Endothelial cell of umbilical vein (primary cell): ENCODE measurements around the gene GPR27. TPM values are rescaled to one million over a fixed set of nuclear protein-coding genes. Genes with fewer than 3 reads are reported as not detected.

Experiments used
- BruUV-seq: library from RNA; stranded (reverse); fragments of 400-500 nt; replicated peaks from 2 replicates; lab custom pipeline; 2021; lab: Mats Ljungman, UMichigan
- CTCF ChIA-PET: fragments of 300-600, 350-600 bp; sonication (Branson Sonifier 250); formaldehyde crosslinking; loops from one replicate; lab custom pipeline; 2021; ENCODE audit warnings: antibody characterized with exemption, inconsistent platforms; lab: Charles Lee
- POLR2A ChIA-PET: fragments of 300-600, 350-600 bp; sonication (Branson Sonifier 250); formaldehyde crosslinking; loops from one replicate; lab custom pipeline; 2021; ENCODE audit warnings: antibody characterized with exemption, inconsistent platforms; lab: Charles Lee
- DNase-seq: peaks from one replicate; pipeline ENCODE4 v3.0.0-alpha.2; 2011; ENCODE audit warnings: low read depth, low spot score
- FAIRE-seq: peaks from 2 replicates; lab custom pipeline; 2011; peaks lifted over from hg19 to GRCh38; lab: Jason Lieb, UNC
- H2AFZ ChIP-seq: 2 replicates; pipeline ENCODE4 v1.6.0; 2012; ENCODE audit warnings: low read depth, low read length, control low read depth, inconsistent platforms
- H3K27ac ChIP-seq: 2 replicates; pipeline ENCODE4 v1.5.1; 2011; ENCODE audit warnings: low read depth, mild to moderate bottlenecking, control low read depth, low read length, moderate library complexity; ENCODE audit not compliant: insufficient read depth
- H3K27me3 ChIP-seq, 2 experiments: 2 replicates each; pipeline versions ENCODE4 v1.6.0 to v1.6.1; 2011; ENCODE audit warnings: low read length in 2 of 2, mixed read lengths in 1 of 2; ENCODE audit not compliant: control insufficient read depth in 2 of 2, insufficient read depth in 2 of 2
- H3K36me3 ChIP-seq, 2 experiments: 2 replicates in 1 of 2; 3 replicates in 1 of 2; pipeline ENCODE4 v1.5.1; 2011; ENCODE audit warnings: low read length in 2 of 2, mild to moderate bottlenecking in 1 of 2, moderate library complexity in 1 of 2; ENCODE audit not compliant: control insufficient read depth in 2 of 2, insufficient read depth in 2 of 2; ENCODE audit errors: extremely low read depth in 1 of 2
- H3K4me1 ChIP-seq: 3 replicates; pipeline ENCODE4 v1.5.1; 2011; ENCODE audit warnings: mild to moderate bottlenecking, low read length; ENCODE audit not compliant: control insufficient read depth, insufficient read depth; ENCODE audit errors: extremely low read depth
- H3K4me2 ChIP-seq: 2 replicates; pipeline ENCODE4 v1.6.1; 2011; ENCODE audit warnings: low read length, control low read depth, mixed read lengths; ENCODE audit not compliant: insufficient read depth
- H3K4me3 ChIP-seq, 3 experiments: fragments of 200-600 bp in 1 of 3; sonication (generic), shearing (Covaris generic) in 1 of 3; replicated peaks in 1 of 3; 2 replicates each; pipeline ENCODE4 v1.5.1; 2011 to 2016; ENCODE audit warnings: control low read depth in 3 of 3, low read length in 3 of 3, mild to moderate bottlenecking in 2 of 3, inconsistent platforms in 1 of 3, low read depth in 1 of 3, moderate library complexity in 1 of 3; ENCODE audit not compliant: insufficient read depth in 1 of 3
- H3K79me2 ChIP-seq: 2 replicates; pipeline ENCODE4 v1.6.0; 2012; ENCODE audit warnings: low read length, inconsistent platforms; ENCODE audit not compliant: control insufficient read depth, insufficient read depth
- H3K9ac ChIP-seq: replicated peaks from 2 replicates; pipeline ENCODE3; 2011; ENCODE audit warnings: low read length, control low read depth; ENCODE audit not compliant: insufficient read depth; ENCODE audit errors: extremely low read depth
- H3K9me1 ChIP-seq: replicated peaks from 3 replicates; pipeline ENCODE4 v1.6.0; 2011; ENCODE audit warnings: mild to moderate bottlenecking, low read length; ENCODE audit not compliant: control insufficient read depth, insufficient read depth; ENCODE audit errors: extremely low read depth
- H3K9me3 ChIP-seq: replicated peaks from 2 replicates; pipeline ENCODE4 v1.5.1; 2012; ENCODE audit warnings: low read length, inconsistent platforms; ENCODE audit not compliant: control insufficient read depth, insufficient read depth
- H4K20me1 ChIP-seq: replicated peaks from 2 replicates; pipeline ENCODE3; 2011; ENCODE audit warnings: mild to moderate bottlenecking, low read length; ENCODE audit not compliant: control insufficient read depth, insufficient read depth; ENCODE audit errors: extremely low read depth
- CTCF ChIP-seq, 2 donors: IDR thresholded peaks; 1 replicate in 1 of 2; 2 replicates in 1 of 2; pipeline ENCODE4 v1.5.1; 2011; ENCODE audit warnings: low read length in 2 of 2, mild to moderate bottlenecking in 2 of 2, moderate library complexity in 2 of 2, control low read depth in 1 of 2, inconsistent platforms in 1 of 2, low read depth in 1 of 2; ENCODE audit not compliant: insufficient read depth in 1 of 2; ENCODE audit errors: extremely low read depth in 1 of 2
- EZH2 ChIP-seq: IDR thresholded peaks from 2 replicates; pipeline ENCODE4 v1.6.1; 2012; ENCODE audit warnings: borderline replicate concordance, low read depth, mild to moderate bottlenecking, moderate library complexity, low read length, inconsistent platforms; ENCODE audit not compliant: severe bottlenecking
- FOS ChIP-seq: IDR thresholded peaks from 2 replicates; pipeline ENCODE4 v1.6.1; 2011; ENCODE audit warnings: mild to moderate bottlenecking, low read length, moderate library complexity, borderline replicate concordance; ENCODE audit not compliant: insufficient read depth
- GATA2 ChIP-seq: IDR thresholded peaks from 2 replicates; pipeline ENCODE4 v1.7.0; 2011; ENCODE audit warnings: low read depth, mild to moderate bottlenecking, moderate library complexity, mixed read lengths, low read length; ENCODE audit not compliant: insufficient read length, insufficient read depth
- JUN ChIP-seq: IDR thresholded peaks from 2 replicates; pipeline ENCODE4 v1.6.1; 2011; ENCODE audit warnings: borderline replicate concordance, low read depth; ENCODE audit not compliant: insufficient read length, insufficient read depth
- MAX ChIP-seq: IDR thresholded peaks from 2 replicates; pipeline ENCODE4 v1.6.1; 2011; ENCODE audit not compliant: insufficient read depth, insufficient read length
- MYC ChIP-seq: IDR thresholded peaks from one replicate; pipeline ENCODE4 v1.6.1; 2011; ENCODE audit warnings: mild to moderate bottlenecking, low read depth, low read length
- POLR2A ChIP-seq: IDR thresholded peaks from 2 replicates; pipeline ENCODE4 v1.6.1; 2012; ENCODE audit warnings: low read depth, mild to moderate bottlenecking, control low read depth, low read length
- POLR2AphosphoS5 ChIP-seq: IDR thresholded peaks from 2 replicates; pipeline ENCODE4 v1.6.1; 2012; ENCODE audit warnings: low read depth, mild to moderate bottlenecking, control low read depth, low read length, moderate library complexity; ENCODE audit not compliant: insufficient read depth
- dilution Hi-C: fragments of 300-500 bp; cut with MboI; formaldehyde crosslinking; loops from one replicate; pipeline ENCODE4 v1.15.0; 2019; ENCODE audit warnings: low sequenced_read_pairs; ENCODE audit not compliant: extremely low pct_ligation_motif_present
- intact Hi-C: fragments of 100-400 bp; cut with micrococcal nuclease; formaldehyde crosslinking; loops from one replicate; pipeline ENCODE4 v1.10.0; 2022
- polyA plus RNA-seq, 4 experiments: library from polyadenylated mRNA; depleted of rRNA in 3 of 4; stranded (reverse) in 3 of 4; unstranded in 1 of 4; fragments of >200 nt; gene quantifications; 2 replicates each; pipeline versions ENCODE4 v1.2.1 to v1.2.3, GENCODE V29; 2011 to 2012; ENCODE audit warnings: missing spikeins in 1 of 4
- total RNA-seq: library from RNA; stranded (reverse); gene quantifications from 2 replicates; pipeline ENCODE4 v1.2.3, GENCODE V29; 2021

GPR27 gene
- total and polyA plus RNA-seq, 2 donors (not counting 3 experiments of a cell fraction or from before 2014, with no cell fraction given), result 0.03 TPM; not detected in 1

GRCh38 chr3:71779674-71780377 lies 26.2 kb downstream of the GPR27 start:
- POLR2A ChIA-PET, result no interaction called here
- H3K4me1 ChIP-seq, result no peaks in the 10 kb centered on the region
- H3K9me3 ChIP-seq, result no peaks in the 10 kb centered on the region
- no peak overlapping the region for H3K4me2 ChIP-seq
- no peaks in the 10 kb centered on the region for H3K36me3 ChIP-seq
- no peaks in the 10 kb centered on the region for H3K79me2 ChIP-seq
- CTCF ChIA-PET, result no interaction called here
- TF ChIP-seq EZH2, result no peak
- TF ChIP-seq POLR2A, result no peak
- no peak for TF ChIP-seq MYC
- no peak for TF ChIP-seq CTCF (IDR thresholded peaks at IDR 0.05; ENCODE audit: extremely low read depth in 1 of 2, insufficient read depth in 1 of 2, low read depth in 1 of 2, low read length in 2 of 2)
- TF ChIP-seq GATA2, result no peak
- no peak for TF ChIP-seq FOS
- no peak for TF ChIP-seq MAX
- TF ChIP-seq POLR2AphosphoS5, result no peak
- TF ChIP-seq JUN, result no peak
- H3K9me1 ChIP-seq, result no peaks in the 10 kb centered on the region
- H3K4me3 ChIP-seq, result no peak overlapping the region
- peaks cover 27 to 60% of the 10 kb centered on the region in 2 experiments for H3K27me3 ChIP-seq
- no peak overlapping the region for H3K27ac ChIP-seq
- no peak overlapping the region for H3K9ac ChIP-seq
- H4K20me1 ChIP-seq, result no peaks in the 10 kb centered on the region
- intact Hi-C loops (no loop called here), dilution Hi-C loops (no loop called here)
- DNase-seq, result no peak
- BruUV-seq, result no TSS peak
- no peak overlapping the region for H2AFZ ChIP-seq
- no peak for FAIRE-seq
